Effector CD4-positive, alpha-beta T cell (primary cell): Measurements from ENCODE around the gene PTPRJ.
A peak's percentile ranks its signal among the peaks of the same experiment; 100 is the strongest.
"Not testable (repeated sequence)": the region's sequence is repeated elsewhere in the genome, so short reads cannot be mapped to it uniquely, and the experiment has no call there.

Experiments used
- DNase-seq: peaks from one replicate; pipeline ENCODE4 v3.0.0-alpha.2; 2020

PTPRJ gene

DNA sequence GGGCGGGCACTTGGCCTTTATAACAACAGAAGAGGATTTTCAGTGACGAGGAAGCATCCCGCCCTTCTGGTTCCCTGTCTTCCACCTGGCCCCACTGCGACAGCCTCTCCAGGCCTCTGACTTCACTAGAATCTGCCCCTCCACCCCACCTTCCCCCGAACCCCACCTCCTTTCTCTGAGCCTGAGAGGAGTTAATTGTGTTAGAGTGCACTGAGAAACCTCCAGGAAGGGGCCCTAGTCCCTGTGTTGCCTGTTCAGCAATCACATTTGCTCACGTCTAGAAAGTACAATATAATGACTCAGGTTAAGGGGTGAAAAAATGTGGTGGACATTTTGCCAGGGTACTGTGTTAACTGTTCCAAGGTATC, 38.8 kb downstream of the PTPRJ start:
- DNase-seq = no peak

DNA sequence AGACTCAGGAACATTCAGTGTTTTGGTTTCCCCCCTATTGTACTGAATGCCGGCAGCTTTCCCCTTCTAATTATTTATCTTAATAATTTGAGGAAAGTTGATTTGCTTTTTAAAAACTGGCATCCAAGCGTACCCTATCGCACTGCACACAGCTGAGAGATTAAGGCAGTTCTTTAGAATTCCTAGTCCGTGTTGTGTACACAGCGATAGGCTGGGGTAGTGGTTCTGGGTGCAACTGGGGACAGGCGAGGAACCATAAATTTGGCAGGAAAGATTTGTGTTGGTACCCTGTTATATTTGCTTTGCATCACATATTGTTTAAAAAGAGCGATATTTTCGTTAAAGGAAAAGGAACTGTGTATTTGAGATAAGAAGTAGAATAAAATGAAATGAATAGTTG, 39.2 kb downstream of the PTPRJ start:
- DNase-seq = no peak

DNA sequence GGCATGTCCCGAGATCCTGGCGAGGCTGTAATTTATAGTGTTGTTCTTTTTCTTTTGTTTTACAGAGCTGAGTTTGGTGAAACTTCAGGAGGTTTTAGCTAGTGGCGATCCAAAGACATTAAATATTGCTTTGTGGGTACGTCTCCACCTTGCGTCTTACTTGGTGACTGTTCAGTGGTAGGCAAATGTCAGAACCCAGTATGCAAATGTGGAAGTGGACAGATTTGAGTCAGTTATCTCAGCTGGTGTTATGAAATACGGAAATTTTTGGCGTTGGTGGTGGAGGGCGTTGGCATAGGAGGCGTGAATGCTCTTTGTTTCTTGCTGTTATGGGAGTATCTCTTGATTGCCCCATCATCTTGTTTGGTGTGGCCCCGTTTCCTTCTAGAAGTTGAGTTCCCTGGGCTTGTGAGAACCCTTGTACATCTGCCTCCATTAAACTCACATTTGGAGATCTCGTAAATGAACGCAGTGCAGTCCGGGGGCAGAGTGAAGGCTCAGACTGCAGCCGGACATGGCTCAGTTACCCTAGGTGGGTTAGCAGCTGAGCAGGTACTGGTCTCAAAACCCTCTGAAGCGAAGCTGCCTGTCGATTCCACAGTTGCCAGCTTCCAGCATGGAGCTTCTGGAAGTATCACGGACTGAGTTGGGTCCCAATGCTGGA, 39.9 kb downstream of the PTPRJ start:
- DNase-seq = peak; percentile 19

DNA sequence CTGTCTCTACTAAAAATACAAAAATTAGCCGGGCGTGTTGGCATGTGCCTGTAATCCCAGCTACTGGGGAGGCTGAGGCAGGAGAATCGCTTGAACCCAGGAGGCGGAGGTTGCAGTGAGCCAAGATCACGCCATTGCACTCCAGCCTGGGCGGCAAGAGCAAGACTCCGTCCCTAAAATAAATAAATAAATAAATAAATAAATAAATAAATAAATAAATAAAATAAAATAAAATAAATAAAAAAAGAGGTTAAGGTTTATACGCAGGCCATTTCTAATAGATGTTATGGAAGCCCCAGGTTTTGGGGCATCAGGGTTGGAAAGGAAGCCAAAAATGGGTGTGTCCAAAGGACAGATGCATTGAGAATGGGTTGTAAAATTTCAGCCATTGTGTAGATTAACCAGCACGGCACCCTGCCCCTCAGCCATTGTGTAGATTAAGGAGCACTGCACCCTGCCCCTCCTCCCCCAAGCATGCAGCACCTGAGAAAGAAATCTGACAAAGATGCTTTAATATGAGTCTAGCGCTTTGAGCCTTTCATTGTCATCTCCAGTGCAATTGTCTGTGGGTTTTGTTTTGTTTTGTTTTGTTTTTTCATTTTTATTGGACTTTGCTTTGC, 41.0 kb downstream of the PTPRJ start:
- not testable (repeated sequence) for DNase-seq

DNA sequence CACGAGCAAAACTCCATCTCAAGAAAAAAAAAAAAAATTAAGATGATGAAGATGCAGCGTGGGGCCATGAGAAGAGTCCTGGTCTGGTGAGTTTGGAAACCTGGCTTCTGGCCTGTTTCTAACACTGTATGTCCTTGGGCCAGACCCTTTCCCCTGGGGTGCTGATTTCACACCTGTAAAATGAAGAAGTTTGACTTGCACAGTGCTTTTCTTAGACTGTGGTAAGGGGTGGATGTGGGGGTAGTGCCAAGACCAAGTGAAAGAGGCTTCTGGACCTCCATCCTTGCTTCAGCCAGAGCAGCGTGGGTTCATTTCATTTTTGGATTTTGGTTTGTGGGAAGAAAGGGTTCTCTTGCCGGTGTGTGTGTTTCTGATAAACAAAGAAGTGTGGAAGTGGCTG, 42.1 kb downstream of the PTPRJ start:
- DNase-seq = no peak

DNA sequence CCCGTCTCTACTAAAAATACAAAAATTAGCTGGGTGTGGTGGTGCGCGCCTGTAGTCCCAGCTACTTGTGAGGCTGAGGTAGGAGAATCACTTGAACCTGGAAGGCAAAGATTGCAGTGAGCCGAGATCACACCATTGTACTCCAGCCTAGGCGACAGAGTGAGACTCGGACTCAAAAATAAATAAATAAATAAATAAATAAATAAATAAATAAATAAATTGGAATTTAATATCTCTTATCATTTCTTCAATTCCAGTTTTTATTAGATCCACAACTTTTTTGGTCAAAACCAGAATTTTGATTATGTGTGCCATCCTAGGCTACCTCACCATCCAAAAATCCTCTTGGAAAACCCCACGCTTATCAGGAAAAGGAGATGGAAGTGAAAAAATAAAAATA, 43.2 kb downstream of the PTPRJ start:
- DNase-seq = not testable (repeated sequence)

DNA sequence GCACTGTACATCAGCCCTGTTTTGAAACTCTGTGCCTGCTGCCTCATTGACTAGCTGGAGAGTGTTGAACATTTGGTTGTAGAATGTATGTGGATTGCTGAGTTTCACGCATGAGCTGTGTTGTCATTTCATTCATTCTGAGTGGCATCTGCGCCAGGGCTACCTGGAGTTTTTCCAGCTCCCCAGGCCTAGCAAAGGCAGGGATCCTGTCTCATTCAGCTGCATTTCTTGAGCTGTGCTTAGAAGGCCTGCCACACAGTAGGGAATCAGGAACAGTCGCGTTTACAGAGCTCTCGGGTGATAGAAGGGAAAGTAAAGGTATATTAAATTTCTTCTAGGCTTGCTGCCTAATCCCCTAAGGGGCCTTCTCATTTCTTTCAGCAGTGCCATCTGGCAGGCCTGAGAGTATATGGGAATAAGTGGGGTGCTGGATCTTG, 44.3 kb downstream of the PTPRJ start:
- DNase-seq = no peak

DNA sequence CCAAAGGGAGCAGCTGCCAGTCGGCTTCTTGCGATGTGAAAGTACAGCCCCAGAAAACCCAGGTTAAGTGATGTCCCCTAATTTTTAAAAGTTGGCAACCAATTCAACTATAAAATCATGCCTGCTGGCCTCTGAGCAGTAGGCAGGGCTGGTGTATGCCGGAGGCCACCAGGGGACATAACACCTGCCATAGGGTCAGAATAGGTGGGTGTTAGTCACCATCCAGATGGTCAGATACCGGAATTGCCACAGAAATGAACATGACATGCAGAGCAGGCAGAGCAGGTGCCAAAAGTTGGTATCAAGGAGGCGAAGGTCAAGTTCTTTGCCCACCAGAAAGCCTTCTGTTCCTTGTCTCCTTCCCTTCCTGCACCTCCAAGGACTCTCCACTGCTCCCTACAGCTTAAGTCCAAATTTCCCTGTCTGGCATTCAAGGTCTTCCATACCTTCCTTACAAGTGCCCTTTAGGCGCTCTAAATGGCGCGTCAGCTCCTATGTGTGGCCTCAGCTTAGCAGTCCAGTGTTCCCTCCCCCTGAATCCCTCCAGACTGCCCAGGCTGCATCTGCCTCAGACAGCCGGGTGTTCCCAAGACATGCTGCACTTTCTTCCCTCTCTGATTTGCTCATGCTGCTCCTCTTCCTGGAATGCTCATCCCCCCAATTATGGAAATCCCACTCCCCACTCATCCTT, 45.1 kb downstream of the PTPRJ start:
- DNase-seq = no peak

DNA sequence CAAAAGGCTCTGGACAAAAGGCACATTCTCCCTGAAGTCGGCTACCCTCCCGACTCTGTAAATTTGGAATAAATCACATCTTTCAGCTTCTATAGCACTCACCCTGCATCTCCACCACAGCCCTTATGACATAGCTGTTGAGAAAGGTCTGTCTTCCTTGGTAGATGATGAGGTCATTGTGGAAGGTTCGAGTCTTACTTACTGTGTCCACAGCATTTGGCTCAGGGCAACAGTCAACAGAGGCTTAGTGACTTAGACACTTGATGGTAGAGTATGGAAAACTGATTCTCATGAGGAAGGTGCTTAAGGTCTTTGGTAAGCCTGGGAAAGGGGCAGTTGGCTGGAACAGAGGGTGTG, 45.6 kb downstream of the PTPRJ start:
- no peak for DNase-seq

DNA sequence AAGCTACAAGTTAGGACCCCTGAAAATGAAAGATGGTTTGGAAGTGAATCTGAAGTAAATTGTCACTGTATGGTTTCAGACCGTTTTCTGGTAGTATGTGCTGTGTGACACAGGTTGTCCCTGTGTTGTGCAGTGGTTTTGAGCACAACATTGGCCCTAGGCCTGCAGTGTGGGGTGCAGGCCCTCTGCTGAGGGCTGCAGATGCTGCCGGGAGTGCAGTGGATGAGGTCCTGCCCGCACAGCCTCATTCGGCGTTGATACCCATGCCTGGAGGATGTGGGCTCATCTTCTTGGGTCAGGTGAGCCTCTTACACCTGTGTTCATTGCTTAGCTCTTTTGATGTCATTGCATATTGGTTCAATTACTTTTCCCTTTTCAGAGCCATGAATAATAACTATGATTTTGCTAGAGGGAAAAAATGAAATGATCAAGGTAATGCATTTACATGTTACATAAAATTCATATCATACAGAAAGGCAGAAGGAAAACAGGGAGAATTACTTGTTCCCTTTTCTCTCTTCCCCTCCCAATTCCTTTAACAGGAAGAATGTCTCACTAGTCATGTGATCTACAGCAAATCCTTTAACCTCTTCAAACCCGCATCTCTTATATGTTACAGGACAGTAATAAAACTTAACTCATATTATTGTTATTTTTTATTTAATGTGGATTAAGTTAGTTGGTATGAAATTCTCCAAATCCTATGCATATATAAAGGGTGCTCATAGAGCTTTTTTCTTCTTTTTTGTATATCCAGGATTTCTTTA, 48.7 kb downstream of the PTPRJ start:
- no peak for DNase-seq

DNA sequence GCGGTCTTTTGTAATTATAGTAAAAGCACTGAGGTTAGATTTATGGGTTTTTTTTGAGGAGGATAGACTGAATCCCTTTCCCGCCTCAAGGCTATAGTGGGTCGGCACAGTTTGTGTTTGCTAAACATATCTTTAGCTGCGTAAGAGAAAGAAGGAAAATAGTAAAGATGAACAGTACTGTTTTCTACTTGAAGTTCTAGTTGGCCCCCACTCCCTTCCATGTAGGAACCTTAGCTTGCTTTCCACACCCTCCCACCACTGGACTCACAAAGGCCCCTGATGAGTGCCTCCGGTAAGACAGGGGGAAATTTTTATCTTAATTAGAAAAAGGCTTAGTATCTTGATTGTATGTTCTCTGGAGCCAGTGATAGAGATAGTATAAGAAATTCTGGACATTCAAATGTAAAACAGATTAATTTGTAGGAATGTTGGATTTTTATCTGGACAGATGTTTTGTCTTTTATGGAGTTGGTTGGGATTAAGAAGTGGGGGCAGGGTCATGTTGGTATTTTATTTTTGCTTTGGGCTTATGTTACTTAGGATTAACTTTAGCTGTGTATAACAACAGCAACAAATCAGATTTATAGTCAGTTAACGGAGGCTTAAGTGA, 49.4 kb downstream of the PTPRJ start:
- no peak for DNase-seq

DNA sequence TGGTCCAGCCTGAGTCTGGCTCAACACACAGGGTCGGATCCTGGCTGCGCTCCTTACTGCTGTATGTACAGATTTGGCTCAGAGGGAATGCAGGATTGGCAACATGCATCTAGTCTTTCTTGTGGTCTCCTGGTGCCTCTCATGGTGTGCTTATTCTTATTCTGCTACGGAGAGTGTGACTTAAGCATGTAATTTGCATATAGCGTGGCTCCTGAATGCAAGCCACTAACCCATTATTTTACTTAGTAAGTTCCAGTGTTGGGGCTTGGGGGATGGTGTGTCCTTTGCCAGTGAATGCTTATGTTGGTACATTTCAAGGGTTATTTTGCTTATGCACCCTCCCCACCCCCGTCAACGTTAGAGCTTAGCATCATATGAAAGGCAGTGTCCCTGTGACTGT, 51.2 kb downstream of the PTPRJ start:
- DNase-seq = no peak

DNA sequence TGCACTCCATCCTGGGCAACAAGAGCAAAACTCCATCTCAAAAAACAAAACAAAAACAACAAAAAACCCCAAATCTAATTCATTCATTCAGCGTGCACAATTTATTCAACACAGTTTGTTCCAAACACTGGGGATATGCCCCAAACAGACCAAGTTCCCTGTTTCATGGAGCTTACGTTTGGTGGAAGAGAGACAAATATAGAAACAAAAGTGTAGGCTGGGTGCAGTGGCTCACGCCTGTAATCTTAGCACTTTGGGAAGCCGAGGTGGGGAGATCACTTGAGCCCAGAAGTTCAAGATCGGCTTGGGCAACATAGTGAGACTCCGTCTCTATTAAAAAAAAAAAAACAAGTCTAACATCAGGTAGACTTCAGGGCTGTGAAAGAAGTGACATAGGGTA, 52.4 kb downstream of the PTPRJ start:
- no peak for DNase-seq

DNA sequence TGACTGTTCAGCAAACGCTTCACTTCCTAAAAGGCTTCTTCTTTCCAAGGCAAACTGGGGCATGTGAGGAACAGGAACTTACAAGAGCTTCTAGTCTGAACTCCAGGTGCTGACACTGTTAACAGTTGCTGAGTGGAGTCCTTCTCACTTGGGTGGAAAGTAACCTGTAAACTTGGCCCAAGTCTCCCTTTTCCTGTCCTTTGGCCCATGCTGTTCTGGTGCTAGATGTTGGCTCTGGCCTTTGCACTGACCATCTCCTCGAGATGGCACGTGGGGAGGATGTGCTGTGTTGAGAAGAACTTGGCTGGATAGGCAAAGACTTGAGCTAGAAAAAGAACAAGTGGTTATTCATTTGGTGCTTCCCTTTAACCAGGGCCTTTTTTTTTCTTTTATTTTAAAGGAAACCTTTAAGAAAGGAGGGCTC, 53.6 kb downstream of the PTPRJ start:
- no peak for DNase-seq

DNA sequence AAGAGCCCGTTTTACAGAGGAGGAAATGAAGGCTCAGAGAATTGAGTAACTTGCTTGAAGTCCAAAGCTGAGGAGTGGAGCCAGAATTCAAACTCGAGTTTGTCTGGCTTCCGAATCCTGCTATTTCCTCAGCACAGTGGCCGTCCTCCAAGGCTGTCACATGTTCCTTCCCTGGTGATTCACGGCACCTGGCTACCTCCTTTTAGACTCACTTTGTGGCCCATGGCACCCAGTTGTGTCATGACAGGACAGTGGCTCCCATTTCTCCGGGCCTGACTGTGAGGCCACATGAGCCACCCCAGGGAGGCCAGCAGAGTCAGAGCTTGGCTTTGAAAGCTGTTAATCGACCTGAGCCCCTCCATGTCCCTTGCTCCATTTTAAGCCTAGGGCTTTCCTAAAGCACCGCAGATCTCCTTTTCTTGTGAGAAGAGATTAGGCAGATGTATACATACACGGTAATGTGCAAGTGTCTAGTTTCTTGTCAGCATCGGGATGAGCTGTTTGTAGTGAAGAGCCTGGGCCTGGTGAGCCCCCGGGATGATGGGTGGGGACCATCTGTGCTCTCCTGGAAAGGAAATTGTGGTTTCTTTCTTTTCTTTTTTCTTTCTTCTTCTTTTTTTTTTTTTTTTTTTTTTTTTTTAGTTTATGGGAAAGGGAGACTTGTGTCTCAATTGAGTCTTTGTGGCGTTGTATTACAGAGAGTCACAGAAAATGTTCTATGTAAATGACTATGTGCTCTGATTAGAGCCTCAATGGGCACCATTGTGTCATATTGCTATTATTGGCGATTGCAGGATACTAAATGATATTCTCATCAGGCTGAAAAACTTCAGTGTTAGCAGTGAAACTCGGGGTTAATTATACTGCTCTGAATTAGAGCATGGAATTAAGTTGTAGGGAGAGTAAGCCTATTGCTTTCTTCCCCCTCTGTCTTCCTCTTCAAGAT, 54.8 kb downstream of the PTPRJ start:
- no peak for DNase-seq

DNA sequence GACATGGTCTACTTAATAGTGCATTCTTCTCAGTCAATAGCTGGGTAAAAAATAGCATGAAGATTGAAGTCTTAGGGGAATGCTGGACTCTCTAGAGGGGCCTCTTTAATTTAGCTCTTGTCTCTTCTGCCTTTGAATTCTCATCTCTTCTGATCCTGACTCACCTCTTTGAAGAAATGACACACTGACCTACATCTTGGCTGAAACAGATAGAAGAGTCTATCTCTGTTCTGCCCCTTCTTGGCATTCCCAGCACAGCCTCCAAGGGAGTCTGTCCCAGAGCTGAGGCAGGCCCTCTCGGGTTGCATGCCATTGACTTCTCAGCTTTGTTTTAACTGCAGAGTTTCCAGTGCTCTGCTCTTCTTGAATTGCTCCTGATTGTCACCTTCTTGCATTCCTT, 55.7 kb downstream of the PTPRJ start:
- DNase-seq = no peak

DNA sequence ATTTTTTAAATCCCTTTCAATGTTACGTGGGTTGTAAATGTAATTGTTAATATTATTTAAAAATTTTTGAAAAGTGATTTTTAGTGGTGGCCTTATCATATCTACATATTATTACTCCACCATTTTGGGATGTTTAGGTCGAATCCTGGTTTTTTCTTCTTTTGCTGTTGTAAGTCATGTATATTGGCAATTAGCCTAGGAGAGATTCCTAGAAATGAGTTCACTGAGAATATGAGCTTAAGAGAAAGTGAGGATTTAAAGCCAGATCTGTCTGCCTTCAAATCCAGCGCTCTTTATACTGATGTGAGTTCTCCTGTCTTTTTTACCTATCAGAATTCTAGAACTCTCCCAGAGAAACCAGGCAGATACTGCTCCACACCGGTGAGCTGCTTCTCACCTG, 56.1 kb downstream of the PTPRJ start:
- DNase-seq = no peak

DNA sequence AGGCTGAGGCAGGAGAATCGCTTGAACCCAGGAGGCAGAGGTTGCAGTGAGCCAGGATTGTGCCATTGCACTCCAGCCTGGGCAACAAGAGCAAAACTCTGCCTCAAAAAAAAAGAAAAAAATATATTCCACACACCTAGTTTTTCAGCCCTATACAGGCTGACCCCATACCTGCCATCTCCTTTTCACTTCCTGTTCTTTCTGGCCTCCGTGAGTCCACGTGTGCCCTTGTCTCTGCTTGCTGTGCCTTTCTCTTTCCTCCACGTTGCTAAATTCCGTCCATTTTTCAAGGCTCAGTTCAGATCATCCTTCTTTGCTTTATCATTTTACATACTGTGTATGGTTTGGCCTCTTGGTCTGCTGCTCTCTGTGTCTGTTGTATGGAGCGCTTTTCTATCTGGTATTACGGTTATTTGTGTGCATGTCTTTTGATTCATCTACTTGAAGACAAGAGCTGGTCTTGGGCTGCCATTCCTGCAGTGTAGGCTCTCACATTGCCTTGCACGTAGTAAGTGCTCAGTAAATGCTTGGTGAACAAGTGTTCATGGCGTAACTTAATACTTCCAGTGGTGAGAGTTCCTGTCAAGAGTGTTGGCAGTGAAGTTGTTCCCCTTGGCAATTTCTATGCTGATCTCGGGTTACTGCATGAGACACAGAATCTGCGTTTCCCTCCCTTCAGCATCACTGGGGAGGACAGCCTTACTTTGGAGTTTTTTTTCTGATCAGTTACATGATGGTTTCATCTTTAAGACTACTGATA, 57.5 kb downstream of the PTPRJ start:
- no peak for DNase-seq

DNA sequence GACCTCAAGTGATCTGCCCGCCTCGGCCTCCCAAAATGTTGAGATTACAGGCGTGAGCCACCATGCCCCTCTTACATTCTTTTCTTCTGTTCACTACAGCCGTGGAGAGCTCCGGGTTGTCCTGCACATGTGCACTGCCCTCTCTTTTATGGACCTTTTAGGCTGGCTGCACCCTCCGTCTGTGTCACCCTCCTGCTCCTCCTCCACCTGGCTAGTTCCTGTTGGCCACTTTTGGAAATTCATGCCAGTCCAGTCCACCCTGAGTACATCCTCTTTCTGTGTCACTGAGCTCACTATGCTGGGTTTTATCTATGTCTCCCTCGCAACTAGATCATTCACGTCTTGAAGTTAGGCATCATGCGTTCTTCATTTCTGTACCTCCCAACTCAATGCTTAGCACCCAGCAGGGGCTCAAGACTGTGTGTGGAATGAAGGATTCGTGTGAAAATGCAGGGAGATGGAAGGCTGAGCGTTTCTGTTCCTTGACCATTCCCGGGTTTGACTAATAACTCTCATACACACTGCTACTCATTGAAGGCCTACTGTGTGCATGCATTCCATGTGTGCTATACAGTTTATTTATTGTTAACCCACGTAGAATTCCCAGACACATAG, 60.6 kb downstream of the PTPRJ start:
- no peak for DNase-seq

DNA sequence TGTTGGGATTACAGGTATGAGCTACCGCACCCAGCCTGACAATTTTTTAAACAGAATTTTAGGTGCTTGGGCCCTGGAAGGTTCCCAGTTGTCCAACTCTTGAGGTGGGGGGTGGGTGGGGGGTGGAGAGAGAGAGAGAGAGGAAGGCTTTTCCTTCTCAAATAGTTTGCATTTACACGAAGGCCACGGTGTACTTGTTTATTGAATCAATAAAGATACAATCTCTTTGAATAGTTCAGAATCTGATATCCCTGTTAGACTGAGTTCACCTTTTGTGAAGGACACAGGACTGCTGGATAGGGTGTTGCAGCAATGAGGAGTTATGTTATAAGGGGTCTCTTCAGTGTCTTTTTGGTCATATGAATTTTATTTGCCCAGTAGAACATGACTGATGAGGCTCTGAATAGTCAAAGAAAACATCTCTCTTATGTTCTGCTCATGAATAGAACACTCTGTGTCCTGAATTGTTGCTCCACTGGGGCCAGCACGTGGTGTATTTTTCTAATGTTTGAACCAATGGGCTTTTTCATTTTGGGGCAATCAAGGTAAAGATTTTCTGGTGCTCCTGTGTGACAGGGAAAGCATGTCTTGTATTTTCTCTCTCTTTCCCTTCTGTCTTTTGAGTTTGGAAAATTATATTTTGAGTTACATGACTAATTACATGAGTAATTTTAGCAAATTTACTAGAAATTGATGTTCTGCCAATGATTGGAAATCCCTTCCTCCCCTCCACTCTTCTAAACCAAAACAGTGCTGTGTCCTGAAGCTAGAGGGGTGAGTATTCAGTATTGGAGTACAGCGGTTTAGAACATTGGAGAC, 61.7 kb downstream of the PTPRJ start:
- DNase-seq = no peak
